ENCODE data around the gene PPP4R2. TPM values are rescaled to one million over a fixed set of nuclear protein-coding genes. Genes with fewer than 3 reads are reported as not detected.

Gene PPP4R2
- total and polyA plus RNA-seq, 2 of the 8 experiments (the other 6 are each of a cell fraction or from before 2014, with no cell fraction given): 11.5 to 89.9 TPM

- H3K79me2 ChIP-seq (ENCODE audit: control insufficient read depth in 1 of 2, insufficient read depth in 2 of 2, low read length in 2 of 2): peaks cover 17 to 99% of the 10 kb centered on the region in 2 experiments
- H3K23ac ChIP-seq (ENCODE audit: insufficient read length): no peak overlapping the region
- H4K91ac ChIP-seq (replicated peaks; ENCODE audit: insufficient read length, low read length): no peak overlapping the region
- H4K8ac ChIP-seq (ENCODE audit: extremely low read depth, insufficient read depth, low read length): no peak overlapping the region
- no peak overlapping the region for H3K18ac ChIP-seq (ENCODE audit: extremely low read depth, low read length)
- WGBS, 2 experiments (ENCODE audit: extremely low coverage in 1 of 2, insufficient coverage in 1 of 2, insufficient read length in 1 of 2, insufficient replicate concordance in 2 of 2, low coverage in 1 of 2, low lambda C conversion rate in 2 of 2, missing lambda C conversion rate in 1 of 2): 80% methylated on average over 1 of the region's 1 CpG; no CpG with 5 or more reads in 1 of the 2 experiments
- no peaks in the 10 kb centered on the region for H3K9me3 ChIP-seq (ENCODE audit: insufficient read depth in 2 of 2, low read depth in 1 of 2, low read length in 1 of 2)
- CTCF ChIA-PET (ENCODE audit: partially characterized antibody): interaction anchor here (0.6 to 1.1 kb wide), 2 partner anchors 47 to 1171 kb away, joined by 4 to 5 read pairs; partner anchors contain the start of gene PPP4R2
- H3K9ac ChIP-seq (replicated peaks in 1 of 4; ENCODE audit: extremely low read depth in 1 of 4, low read depth in 3 of 4, low read length in 3 of 4): no peak overlapping the region
- no peaks in the 10 kb centered on the region for H3K23me2 ChIP-seq (ENCODE audit: low read depth, low read length)
- H2AK5ac ChIP-seq (ENCODE audit: low read depth, low read length): no peak overlapping the region
- H2AFZ ChIP-seq (ENCODE audit: low read length): no peak overlapping the region
- H3K4ac ChIP-seq (replicated peaks; ENCODE audit: insufficient read length, low read depth, low read length): no peak overlapping the region
- 0 out of 2 replicates have a peak, but pooled peaks cover 2% of the 10 kb centered on the region for H3K79me1 ChIP-seq (ENCODE audit: low read depth, low read length)
- H3K4me3 ChIP-seq (ENCODE audit: extremely low read depth in 1 of 4, insufficient read depth in 2 of 4, low read depth in 3 of 4, low read length in 4 of 4): no peak overlapping the region
- H2BK20ac ChIP-seq (ENCODE audit: low read length): no peak overlapping the region
- H2BK12ac ChIP-seq (ENCODE audit: low read depth, low read length): no peak overlapping the region
- peaks cover 0 to 3% (median 0%) of the 10 kb centered on the region in 4 experiments; a peak in 1 of 8 replicates for H3K36me3 ChIP-seq (ENCODE audit: control insufficient read depth in 2 of 4, insufficient read depth in 4 of 4, low read length in 3 of 4)
- FAIRE-seq (no peak), DNase-seq (ENCODE audit: low read depth in 1 of 2, low spot score in 2 of 2) (no peak)
- H4K5ac ChIP-seq (ENCODE audit: insufficient read length, low read depth, low read length): no peak overlapping the region
- peaks cover 0 to 7% (median 4%) of the 10 kb centered on the region in 4 experiments; a peak in 3 of 7 replicates for H3K4me1 ChIP-seq (replicated peaks in 1 of 4; ENCODE audit: control insufficient read depth in 3 of 4, insufficient read depth in 4 of 4, low read length in 3 of 4)
- H3K27ac ChIP-seq (ENCODE audit: low read depth, low read length): no peak overlapping the region
- no peak overlapping the region for H2BK120ac ChIP-seq (replicated peaks; ENCODE audit: low read depth, low read length)
- no peak overlapping the region for H2BK15ac ChIP-seq (ENCODE audit: low read length)
- no peak overlapping the region for H3K56ac ChIP-seq (replicated peaks; ENCODE audit: insufficient read length, low read depth, low read length)
- peaks cover 19 to 41% of the 10 kb centered on the region in 2 experiments for H4K20me1 ChIP-seq (replicated peaks in 1 of 2; ENCODE audit: control insufficient read depth in 1 of 2, insufficient read depth in 2 of 2, low read length in 2 of 2)
- no peak overlapping the region for H2BK5ac ChIP-seq (ENCODE audit: low read depth, low read length)
- H3K4me2 ChIP-seq (ENCODE audit: insufficient read depth in 1 of 2, low read depth in 2 of 2, low read length in 2 of 2): no peak overlapping the region
- no peaks in the 10 kb centered on the region for H3K27me3 ChIP-seq (replicated peaks in 1 of 4; ENCODE audit: control insufficient read depth in 3 of 4, extremely low read depth in 1 of 4, insufficient read depth in 3 of 4, low read length in 3 of 4)
- POLR2A ChIA-PET (ENCODE audit: partially characterized antibody): no interaction called here
- H3K14ac ChIP-seq (ENCODE audit: insufficient read length): no peak overlapping the region
- TF ChIP-seq HDAC2 (IDR thresholded peaks at IDR 0.05; ENCODE audit: borderline replicate concordance in 1 of 2, low read depth in 2 of 2, low read length in 2 of 2) (no peak), RXRA (IDR thresholded peaks at IDR 0.05; ENCODE audit: insufficient read depth, low read depth, low read length) (no peak), NANOG (IDR thresholded peaks at IDR 0.05; ENCODE audit: insufficient read depth, low read depth, low read length, poor library complexity, severe bottlenecking) (no peak), SP1 (IDR thresholded peaks at IDR 0.05; ENCODE audit: low read depth, low read length) (no peak), BRCA1 (IDR thresholded peaks at IDR 0.05; ENCODE audit: low read depth, low read length) (no peak)
Observed at GRCh38 chr3:73043414-73043813, 46.8 kb downstream of the PPP4R2 start.

Measured in H1 (cell line).